Endometrial microvascular endothelial cells (primary cell): Measurements from ENCODE around the gene CHSY3. TPM values are rescaled to one million over a fixed set of nuclear protein-coding genes. Genes with fewer than 3 reads are reported as not detected.

Source experiments
- in situ Hi-C: cut with HindIII; loops from 2 replicates; pipeline ENCODE4 v1.10.0; 2017; ENCODE audit warnings: low sequenced_read_pairs, low pct_unique_long_range_greater_than_20kb; ENCODE audit errors: inconsistent ontology term
- total RNA-seq: library from RNA; depleted of rRNA; stranded (reverse); fragments of >200 nt; gene quantifications from one replicate; pipeline ENCODE4 v1.2.3, GENCODE V29; 2015; ENCODE audit errors: inconsistent ontology term

The CHSY3 gene
- total RNA-seq, 1 donor from 2014 or later: 2.1 TPM

DNA sequence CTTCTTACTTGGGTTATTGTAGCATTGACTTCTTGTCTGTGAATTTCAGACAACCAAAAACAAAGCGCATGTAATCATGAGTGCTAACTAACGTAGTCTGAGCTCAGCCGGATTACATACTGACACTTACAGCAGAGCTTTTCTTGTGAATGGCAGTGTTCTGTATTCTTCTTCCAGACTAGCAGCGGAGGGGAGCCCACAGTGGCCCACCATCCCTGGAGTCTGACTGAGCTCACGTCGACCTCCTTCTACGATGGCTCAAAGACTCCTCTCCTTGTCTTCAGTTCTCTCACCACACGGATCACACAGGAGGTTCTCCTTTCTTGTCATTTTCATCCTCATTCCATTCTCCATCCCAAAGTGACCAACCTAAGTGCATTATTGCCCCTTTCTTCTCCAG, 211.4 kb downstream of the CHSY3 start:
- in situ Hi-C loops: no loop called here

DNA sequence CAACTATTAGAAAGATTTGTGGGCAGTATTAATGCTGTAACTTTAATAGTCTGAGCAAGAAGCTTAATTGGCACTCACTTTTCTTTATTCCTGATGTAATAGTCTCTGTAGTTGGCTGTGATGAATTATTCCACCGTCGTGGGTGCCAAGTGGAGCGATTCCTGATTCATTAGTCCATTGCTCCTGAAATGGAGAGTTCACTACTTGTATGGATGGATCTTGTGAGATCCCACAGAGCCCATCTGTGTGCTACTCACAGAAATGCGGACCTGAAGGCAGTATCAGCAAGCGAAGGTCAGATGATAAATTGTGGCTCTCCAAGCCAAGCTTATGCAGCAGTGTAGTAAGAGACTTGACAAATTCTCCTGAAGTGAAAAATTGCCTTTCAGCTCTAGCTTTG, 212.2 kb downstream of the CHSY3 start:
- in situ Hi-C loops: no loop called here

DNA sequence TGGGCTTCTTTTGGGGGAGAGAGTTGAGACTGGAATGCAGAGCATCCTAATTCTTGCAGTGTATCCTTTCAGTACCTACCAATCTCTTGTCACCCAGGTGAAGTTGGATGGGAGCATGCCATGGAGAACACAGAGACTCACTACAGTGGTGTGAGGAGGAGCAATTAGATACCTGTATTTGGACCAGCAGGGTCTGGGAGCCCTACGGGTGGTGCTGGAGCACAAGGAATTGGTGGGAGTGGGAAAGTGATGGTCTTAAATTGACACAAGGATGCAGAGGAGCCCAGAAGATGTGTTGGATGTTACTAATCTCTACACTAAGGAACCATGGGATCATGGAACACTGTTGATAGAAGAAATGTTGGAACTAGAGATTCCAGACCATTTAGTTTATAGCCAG, 212.7 kb downstream of the CHSY3 start:
- in situ Hi-C loops: no loop called here

DNA sequence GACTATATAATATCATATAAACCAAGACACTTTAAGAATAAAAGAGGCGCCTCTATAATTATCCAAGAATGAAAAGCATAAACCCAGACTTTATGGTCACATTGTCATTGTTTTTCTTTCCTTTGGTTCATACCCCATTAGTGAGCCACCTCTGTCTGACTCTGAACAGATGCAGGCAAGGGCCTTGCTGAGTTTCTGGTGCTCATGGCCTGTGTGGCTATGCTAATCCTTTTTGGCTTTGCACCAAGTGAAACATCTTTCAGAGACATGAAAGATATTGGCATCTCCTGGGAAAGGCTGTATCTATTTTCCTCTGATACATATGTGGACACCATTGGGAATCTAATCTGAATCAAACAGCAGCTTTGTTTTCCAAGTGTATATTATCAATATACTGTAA, 222.5 kb downstream of the CHSY3 start:
- in situ Hi-C loops: no loop called here

DNA sequence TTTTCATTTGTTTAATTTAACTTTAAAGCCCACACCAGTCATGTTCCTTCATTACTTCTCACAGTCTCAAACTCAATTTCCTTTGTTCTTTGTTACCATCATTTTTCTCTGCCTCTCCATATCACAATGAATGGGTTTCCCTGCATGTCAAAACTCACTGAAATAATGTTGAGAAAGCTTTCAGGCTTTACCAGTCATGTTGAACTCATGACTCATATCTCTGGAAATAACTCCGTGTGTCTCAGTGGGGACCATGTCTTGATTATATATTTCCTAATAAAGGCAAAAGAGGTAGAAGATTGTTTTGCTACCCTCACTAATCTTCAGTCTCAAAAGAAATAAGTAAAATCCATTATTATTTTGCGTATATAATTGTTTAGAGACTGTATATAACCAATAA, 231.2 kb downstream of the CHSY3 start:
- in situ Hi-C loops: no loop called here

DNA sequence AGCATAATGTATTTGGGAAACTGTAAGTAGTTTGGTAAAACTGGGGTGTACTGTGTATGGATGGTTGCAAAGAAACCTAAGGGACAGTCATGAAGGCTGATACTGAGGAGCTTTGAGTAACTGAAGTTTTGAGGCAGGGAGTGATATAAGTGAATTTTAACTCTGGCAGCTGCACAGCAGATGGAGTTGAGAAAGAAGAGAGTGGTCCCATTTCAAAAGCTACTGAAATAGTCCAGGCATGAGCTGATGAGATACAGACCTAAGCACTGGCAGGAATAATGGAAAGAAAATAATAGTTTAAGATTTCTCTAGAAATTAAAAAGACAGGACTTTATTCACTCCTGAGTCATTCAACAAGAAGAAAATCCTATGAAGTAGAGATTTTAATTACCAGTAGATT, 232.0 kb downstream of the CHSY3 start:
- in situ Hi-C loops: no loop called here

DNA sequence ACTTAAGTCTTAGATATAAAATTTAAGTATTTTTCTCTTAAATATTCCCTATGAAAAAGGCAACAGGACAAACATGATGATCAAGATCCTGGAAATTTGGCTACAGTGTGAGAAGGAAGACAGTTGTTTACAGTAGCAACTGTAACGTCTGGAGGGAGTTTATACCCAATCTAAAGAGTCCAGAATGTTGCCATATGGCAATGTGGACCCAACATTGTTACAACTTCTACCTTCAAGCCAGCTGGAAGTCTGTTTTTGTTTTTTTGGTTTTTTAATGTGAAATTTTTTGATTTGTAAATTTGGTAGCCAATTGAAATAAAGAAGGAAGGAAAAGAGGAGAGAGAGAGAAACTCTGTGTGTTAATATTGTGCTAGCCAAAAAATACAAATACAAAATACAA, 233.4 kb downstream of the CHSY3 start:
- in situ Hi-C loops: no loop called here

DNA sequence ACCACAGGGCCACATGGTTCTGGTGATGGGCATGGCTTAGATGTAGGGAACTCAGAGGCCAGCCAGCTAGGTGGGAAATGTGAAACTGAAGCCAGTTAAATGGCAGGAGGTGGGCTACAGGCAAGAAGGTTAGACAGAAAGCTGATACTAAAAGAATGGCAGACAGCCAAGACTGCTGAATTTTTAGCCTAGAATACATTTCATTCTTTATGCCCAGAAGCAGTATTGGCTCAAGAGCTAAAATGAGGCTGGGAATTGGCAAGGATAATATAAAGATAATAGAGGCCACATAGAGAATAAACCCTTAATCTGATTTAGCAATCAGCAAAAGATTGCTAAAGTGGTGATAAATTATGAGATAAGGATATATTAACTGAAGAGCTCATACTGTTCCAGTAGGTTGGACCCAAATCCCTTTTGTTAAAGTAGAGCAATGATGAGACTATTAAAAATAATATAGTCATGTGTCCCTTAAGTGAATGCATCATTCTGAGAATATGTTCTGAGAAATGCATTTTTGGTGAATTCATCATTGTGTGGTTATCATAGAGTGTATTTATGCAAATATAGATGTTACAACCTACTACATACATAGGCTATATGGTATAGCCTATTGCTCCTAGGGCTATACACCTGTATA, 234.3 kb downstream of the CHSY3 start:
- in situ Hi-C loops: no loop called here

DNA sequence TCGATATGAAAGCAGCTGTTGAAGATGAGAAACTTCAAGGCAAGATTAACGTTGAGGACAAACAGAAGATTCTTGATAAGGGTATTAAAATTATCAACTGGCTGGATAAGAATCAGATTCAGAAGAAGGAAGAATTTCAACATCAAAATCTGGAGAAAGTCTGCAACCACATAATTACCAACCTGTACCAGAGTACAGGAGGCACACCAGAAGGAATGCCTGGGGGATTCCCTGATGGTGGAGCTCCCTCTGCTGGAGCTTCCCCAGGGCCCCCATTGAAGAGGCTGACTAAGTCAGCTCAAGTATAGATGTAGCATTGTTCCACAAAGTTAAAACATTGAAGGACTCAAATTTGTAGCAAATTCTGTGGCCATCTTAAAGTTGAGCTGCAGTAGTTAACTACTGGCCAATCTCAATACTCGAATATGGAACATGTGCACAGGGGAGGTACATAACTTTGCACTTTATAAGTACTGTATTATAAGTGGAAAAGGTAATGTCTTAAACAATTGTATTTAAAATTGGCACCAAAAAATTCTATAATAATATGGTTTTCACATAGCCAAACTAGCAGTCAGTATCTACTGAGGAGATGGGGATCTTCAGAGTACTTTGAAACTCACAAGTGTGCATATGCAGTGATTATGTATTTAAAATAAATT, 237.5 kb downstream of the CHSY3 start:
- in situ Hi-C loops: no loop called here

DNA sequence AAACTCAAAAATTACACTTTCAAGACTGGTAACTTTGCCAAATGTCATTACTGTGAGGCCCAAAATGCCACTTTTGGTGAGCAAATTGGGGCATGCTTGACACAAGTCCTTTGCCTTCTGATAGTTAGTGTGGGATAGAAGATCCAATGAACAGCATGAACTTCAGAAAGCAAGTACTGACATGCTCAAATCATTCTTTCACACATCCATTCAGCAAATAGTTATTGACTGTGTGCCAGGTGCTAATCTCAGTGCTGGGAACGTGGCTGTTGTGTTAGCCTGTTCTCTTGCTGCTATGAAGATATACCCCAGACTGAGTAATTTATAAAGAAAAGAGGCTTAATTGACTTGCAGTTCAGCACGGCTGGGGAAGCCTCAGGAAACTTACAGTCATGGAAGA, 247.0 kb downstream of the CHSY3 start:
- in situ Hi-C loops: no loop called here

DNA sequence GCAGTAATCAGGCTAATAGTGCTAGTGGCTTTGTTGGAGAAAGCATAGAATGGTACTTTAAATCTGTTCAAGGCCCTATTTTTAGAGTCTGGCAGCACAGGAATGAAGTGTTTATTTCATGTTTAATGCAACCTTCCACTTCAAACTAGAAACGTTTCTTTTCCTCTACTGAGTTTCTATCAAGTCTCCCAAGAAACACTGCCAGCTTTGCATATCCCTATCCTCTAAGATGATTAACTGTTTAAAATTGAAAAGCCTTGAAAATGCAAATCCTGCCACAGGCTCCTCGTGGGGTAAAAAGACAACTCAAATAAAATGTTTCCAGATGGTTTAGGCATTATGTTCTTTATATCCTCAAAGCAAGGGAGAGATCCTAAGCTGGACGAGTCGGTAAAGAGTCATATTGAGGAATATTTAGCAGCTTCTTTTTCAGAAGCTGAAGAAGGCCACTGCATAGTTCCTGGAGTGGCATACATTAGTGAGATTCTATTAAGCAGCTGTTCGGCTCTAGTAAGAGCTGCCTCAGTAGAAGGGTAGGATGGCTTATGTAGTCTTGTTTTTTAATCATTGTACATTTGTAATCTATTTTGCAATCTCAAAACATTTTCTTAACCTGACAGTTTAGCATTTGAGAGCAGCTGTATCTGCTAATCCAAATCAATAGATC, 251.2 kb downstream of the CHSY3 start:
- in situ Hi-C loops: no loop called here

DNA sequence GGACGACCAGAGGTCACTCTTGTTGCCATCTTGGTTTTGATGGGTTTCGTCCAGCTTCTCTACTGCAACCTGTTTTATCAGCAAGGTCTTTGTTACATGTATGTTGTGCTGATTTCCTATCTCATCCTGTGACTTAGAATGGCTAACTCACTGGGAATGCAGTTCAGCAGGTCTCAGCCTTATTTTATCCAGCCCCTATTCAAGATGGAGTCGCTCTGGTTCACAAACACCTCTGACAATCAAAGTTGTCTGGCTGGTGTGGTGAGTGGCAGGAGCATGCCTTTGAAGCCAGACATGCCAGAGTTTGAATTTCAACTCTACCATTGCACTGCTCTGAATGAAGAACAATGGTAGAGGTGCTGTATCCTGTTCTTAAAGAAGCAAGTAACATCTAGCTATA, 253.8 kb downstream of the CHSY3 start:
- in situ Hi-C loops: no loop called here

DNA sequence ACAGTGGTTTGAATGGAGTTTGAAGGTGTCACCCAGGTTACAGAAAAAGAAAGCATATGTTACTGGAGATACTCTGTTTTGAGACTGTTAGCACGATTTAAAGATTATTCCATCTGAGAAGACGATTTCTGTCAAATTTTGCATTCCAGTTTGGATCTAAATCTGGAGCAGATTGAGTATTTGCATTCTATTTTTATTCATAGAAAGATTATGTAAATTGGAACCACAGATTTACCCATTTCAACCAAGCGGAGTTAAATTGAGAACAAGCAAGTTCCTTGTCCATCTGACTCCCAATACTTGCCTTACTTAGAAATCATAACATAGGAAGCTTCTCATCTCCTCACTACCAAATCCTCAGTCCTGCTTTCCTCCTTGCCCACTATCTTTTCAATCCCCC, 255.7 kb downstream of the CHSY3 start:
- in situ Hi-C loops: no loop called here

DNA sequence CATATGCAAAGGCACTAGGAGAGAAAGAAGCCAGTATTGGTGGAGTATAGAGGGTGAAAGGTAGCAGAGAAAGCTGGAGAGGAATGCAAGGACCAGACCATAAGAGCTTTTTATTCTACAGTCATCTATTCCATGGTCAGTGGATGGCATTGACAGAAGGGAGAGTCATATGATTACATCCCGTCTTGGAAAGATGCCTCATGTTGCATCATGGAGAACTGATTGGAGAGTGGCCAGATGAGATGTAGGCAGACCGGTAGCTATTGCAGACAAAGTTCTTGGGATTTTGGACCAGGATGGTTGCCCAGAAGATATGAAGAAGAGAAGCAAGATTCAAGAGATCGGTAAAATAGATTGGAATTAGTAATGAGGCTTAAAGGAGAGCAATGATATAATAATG, 260.7 kb downstream of the CHSY3 start:
- in situ Hi-C loops: no loop called here

DNA sequence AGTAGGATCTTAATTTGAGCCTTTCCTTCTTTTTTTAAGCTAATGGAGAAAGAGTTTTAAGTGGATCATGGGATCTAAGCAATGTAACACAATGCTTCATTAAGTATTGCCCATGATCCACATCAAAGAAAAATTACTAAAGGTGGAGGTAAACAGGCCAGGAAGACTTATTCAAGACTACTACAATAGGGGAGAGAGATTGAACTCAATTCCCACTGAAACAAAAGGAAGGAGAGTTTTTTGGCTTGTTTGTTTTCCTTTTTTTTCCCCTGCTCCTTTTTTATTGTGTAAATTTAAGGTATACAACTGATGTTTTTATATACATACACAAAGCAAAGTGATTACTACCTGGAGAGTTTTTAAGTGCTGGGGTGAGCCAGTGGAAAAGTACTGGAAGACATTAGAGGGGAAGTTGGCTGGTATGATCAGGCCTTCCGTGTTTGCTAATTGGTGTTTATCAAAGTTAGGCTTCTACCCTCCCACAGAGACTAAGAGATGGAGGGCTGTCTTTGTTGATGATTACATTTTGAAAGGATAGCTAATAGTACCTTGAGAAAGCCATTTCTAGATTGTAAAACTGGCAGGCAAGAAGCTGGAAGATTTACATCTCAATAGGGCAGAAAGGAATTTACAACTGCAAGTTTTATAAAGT, 262.7 kb downstream of the CHSY3 start:
- in situ Hi-C loops: no loop called here

DNA sequence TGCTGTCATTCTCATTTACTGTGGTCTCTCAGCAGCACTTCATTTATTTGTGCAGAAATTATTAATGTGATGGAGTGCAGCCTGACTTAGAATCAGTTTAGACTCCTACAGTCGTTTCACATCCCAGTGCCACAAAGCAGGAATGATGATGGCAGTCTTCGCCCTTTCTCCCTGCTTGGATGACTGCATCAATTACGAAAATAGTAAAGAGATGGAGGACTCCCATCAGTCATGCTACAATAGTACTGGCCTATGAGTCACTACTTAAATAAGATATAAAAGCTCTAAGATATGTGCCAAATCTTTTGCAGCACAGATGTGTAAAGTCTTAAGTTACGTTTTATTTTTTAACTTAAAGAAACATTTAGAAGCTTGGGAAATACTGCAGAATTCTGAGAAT, 263.9 kb downstream of the CHSY3 start:
- in situ Hi-C loops: no loop called here

DNA sequence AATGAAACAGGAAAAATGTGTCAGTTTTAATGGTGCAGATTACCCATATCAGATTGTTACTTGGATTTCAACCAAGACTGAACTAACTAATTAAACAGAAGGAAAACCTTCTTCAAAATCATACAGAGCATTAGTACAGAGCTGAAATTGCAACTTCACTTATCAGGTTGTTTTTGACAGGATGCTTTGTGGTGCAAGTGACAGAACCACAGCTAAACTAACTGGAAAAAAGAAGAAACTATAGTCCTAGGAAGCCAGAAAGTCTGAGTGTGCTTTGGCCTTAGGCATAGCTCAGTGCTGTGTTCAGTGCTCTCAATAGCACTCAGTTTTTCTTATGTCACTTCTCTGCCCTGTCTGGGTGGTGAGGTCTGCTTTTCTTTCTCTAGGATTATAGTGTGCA, 267.4 kb downstream of the CHSY3 start:
- in situ Hi-C loops: no loop called here

DNA sequence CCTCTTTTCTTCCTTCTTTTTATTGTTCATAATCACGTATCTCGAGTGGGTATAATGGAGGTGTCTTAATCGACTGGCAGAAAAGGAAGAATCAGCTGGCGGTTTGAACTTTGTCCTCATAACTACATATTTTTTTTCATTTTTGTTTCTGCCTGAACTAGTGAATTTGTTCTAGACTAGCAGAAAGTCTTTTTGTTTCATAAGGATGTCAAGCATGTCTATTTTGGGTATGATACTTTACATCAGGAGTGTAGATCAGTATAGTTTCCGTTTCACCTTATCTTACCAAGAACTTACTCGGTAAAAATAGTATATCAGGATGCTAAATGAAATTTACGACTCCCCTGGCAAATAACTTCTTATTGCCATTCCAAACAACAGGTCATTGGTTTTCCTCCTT, 278.9 kb downstream of the CHSY3 start:
- in situ Hi-C loops: no loop called here

DNA sequence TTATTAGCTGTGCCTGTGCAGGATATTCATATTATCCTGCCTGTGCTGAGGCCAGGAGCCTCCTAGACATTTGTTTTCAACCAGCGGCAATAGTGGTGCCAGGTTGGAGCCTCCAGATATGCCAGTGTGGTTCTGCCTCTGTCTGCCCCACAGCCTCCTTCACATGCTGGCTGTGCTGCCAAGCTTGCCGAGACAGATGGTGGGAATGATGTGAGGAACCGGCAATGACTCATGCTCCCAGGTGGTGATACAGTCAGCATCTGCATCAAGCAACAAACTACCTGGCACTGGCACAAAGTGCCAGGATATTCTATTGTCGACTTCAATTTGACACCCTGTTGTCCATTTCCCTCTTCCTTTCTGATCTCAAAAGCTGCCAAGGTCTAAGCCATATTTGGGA, 285.7 kb downstream of the CHSY3 start:
- in situ Hi-C loops: no loop called here

DNA sequence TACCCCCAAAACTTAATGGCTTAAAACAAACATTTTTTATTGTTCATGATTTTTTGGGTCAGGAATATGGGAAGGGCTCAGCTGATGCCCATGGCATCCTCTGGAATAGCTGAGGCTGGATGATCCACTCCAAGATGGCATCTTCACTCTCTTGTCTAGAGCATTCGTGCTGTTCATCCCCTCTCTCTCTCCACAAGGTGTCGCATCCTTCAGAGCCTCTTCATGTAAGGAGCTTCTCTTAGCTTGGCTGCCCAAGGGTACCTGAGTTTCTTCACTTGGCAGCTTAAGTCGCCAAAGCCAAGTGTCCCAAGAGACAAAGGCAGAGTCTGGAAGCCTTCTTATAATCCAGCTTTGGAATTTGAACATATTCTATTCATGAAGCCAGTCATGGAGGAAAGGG, 294.7 kb downstream of the CHSY3 start:
- in situ Hi-C loops: no loop called here
